GM23248 (cell line): Measurements from ENCODE around the gene SMS. TPM values are rescaled to one million over a fixed set of nuclear protein-coding genes. Genes with fewer than 3 reads are reported as not detected.

ENCODE experiments used
- DNase-seq: peaks from one replicate; pipeline ENCODE4 v3.0.0-alpha.2; 2015
- H2AFZ ChIP-seq: fragments of 200-600 bp; sonication (generic); 2 replicates; pipeline ENCODE4 v1.6.1; 2016; ENCODE audit warnings: antibody characterized with exemption
- H3F3A ChIP-seq: fragments of 200-600 bp; sonication (generic); 2 replicates; pipeline ENCODE4 v1.6.1; 2016; ENCODE audit warnings: mild to moderate bottlenecking, antibody characterized with exemption, mixed run types; ENCODE audit not compliant: insufficient read depth
- H3K27ac ChIP-seq: fragments of 200-600 bp; sonication (generic); 2 replicates; pipeline ENCODE4 v1.5.1; 2016; ENCODE audit warnings: mild to moderate bottlenecking
- H3K27me3 ChIP-seq: fragments of 200-600 bp; sonication (generic); replicated peaks from 2 replicates; pipeline ENCODE4 v1.6.1; 2016; ENCODE audit warnings: mild to moderate bottlenecking; ENCODE audit not compliant: insufficient read depth
- H3K36me3 ChIP-seq: fragments of 200-600 bp; sonication (generic); 2 replicates; pipeline ENCODE4 v1.6.1; 2016; ENCODE audit warnings: low read depth, mild to moderate bottlenecking
- H3K4me1 ChIP-seq: fragments of 200-600 bp; sonication (generic); 2 replicates; pipeline ENCODE4 v1.6.1; 2016; ENCODE audit warnings: mild to moderate bottlenecking; ENCODE audit not compliant: insufficient read depth
- H3K4me2 ChIP-seq: fragments of 200-600 bp; sonication (generic); one replicate; pipeline ENCODE4 v1.6.1; 2016; ENCODE audit warnings: mild to moderate bottlenecking; ENCODE audit not compliant: unreplicated experiment
- H3K4me3 ChIP-seq: fragments of 200-600 bp; sonication (generic); 2 replicates; pipeline ENCODE4 v1.5.1; 2016; ENCODE audit warnings: mild to moderate bottlenecking
- H3K79me2 ChIP-seq: fragments of 200-600 bp; sonication (generic); 2 replicates; pipeline ENCODE4 v1.6.1; 2016; ENCODE audit warnings: mild to moderate bottlenecking; ENCODE audit not compliant: insufficient read depth
- H3K9ac ChIP-seq: fragments of 200-600 bp; sonication (generic); 2 replicates; pipeline ENCODE4 v1.6.1; 2016; ENCODE audit warnings: mild to moderate bottlenecking
- H3K9me2 ChIP-seq: fragments of 200-600 bp; sonication (generic); 2 replicates; pipeline ENCODE4 v1.6.1; 2016; ENCODE audit warnings: mixed run types, mild to moderate bottlenecking, moderate library complexity; ENCODE audit not compliant: insufficient read depth
- H3K9me3 ChIP-seq: fragments of 200-600 bp; sonication (generic); one replicate; pipeline ENCODE4 v1.6.1; 2017; ENCODE audit warnings: low read depth
- H4K20me1 ChIP-seq: fragments of 200-600 bp; sonication (generic); 2 replicates; pipeline ENCODE4 v1.6.0; 2016; ENCODE audit not compliant: insufficient read depth
- EZH2 ChIP-seq: fragments of 200-600 bp; sonication (generic); IDR thresholded peaks from 2 replicates; pipeline ENCODE4 v1.6.1; 2018; ENCODE audit warnings: antibody characterized with exemption, mild to moderate bottlenecking; ENCODE audit not compliant: insufficient read depth, poor library complexity, severe bottlenecking
- EZH2phosphoT487 ChIP-seq: fragments of 200-600 bp; sonication (generic); IDR thresholded peaks from 2 replicates; pipeline ENCODE4 v1.6.1; 2018; ENCODE audit warnings: antibody characterized with exemption, moderate library complexity, mild to moderate bottlenecking, low read depth; ENCODE audit not compliant: insufficient read depth
- WGBS, 2 experiments: methylation state at CpG; one replicate each; pipeline ENCODE4 v1.1.6; 2015 to 2017; ENCODE audit warnings: low lambda C conversion rate in 2 of 2, low coverage in 1 of 2; ENCODE audit errors: missing lambda C conversion rate in 2 of 2; 5-methylcytosine and 5-hydroxymethylcytosine counted together
- in situ Hi-C: fragments of 300-500 bp; cut with MboI; formaldehyde crosslinking; loops from 2 replicates; pipeline ENCODE4 v1.15.0; 2020
- polyA plus RNA-seq: library from polyadenylated mRNA; unstranded; fragments of >200 nt; fragmentation: Nextera tagmentation; extraction: Ambion mirVana; gene quantifications from 2 replicates; pipeline ENCODE4 v1.2.1, GENCODE V29; 2016
- total RNA-seq: library from RNA; depleted of rRNA; stranded (reverse); fragments of >200 nt; shearing (Covaris generic); gene quantifications from 2 replicates; pipeline ENCODE4 v1.2.3, GENCODE V29; 2014

The SMS gene
- total and polyA plus RNA-seq, 2 experiments from 2014 or later: 156 to 162 TPM

DNA sequence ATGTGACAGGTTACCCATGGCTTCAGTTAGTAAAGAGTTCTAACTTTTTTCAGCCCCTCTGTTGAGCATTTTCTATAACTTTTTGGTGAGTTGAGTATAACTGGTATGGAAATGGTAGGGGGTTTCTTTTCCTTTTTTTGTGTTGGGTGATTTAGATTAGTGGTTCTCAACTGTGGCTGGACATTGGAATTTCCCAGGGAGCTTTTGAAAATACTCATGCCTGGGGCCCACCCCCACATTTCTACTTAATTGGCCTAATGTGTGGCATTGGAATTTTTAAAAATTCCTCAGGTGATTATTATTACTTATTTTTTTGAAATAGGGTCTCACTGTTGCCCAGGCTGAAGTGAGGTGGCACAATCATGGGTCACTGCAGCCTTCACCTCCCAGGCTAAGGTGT lies 21.9 kb downstream of the SMS start:
- DNase-seq: no peak
- Histone ChIP-seq H3K4me3 (no peak overlapping the region), H3F3A (0 out of 2 replicates have a peak, but pooled peaks cover 6% of the 10 kb centered on the region), H3K9ac (no peak overlapping the region), H2AFZ (no peak overlapping the region), H3K9me3 (no peaks in the 10 kb centered on the region), H3K27ac (no peak overlapping the region), H3K36me3 (no peaks in the 10 kb centered on the region), H3K4me2 (no peak overlapping the region), H3K9me2 (no peaks in the 10 kb centered on the region), H3K79me2 (peaks cover 99% of the 10 kb centered on the region), H4K20me1 (no peaks in the 10 kb centered on the region; the same call in 1 of the 2 replicates), H3K4me1 (peaks cover 36% of the 10 kb centered on the region), H3K27me3 (no peaks in the 10 kb centered on the region)
- TF ChIP-seq EZH2: no peak
- TF ChIP-seq EZH2phosphoT487: no peak
- in situ Hi-C loops: loop anchor here (25.0 kb wide), 1 partner anchor 1450 kb away; no protein-coding TSS in a partner anchor

DNA sequence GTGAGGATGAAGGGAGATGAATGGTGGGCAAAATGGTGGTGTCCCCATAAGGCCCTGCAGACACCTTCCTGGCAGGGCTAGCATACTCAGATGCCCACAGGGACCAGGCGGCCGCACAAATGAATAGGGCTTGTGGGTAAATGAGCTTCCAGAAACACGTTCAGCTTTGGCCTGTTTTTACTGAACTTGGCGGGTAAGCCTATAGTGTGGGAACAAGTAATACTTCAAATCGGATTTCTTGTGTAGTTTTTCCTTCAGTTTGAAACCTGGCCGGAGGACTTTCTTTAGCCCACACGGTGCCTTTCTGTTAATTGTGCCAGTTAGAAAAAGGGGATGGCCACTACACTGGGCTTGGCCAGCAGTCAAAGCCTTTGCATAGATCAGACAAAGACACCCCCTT lies 22.8 kb downstream of the SMS start:
- Histone ChIP-seq H3K79me2 (peaks cover 99% of the 10 kb centered on the region), H4K20me1 (no peaks in the 10 kb centered on the region; the same call in 1 of the 2 replicates), H3K27ac (peak overlapping the region; percentile 58), H3K27me3 (no peaks in the 10 kb centered on the region), H3K4me2 (peak overlapping the region; percentile 51), H3K9me2 (no peaks in the 10 kb centered on the region), H3K9ac (no peak overlapping the region), H3K4me1 (peaks cover 36% of the 10 kb centered on the region), H2AFZ (no peak overlapping the region), H3K36me3 (no peaks in the 10 kb centered on the region), H3K9me3 (no peaks in the 10 kb centered on the region), H3F3A (0 out of 2 replicates have a peak, but pooled peaks cover 6% of the 10 kb centered on the region), H3K4me3 (0 out of 2 replicates have a peak overlapping the region, but pooled peaks have one; percentile 20)
- TF ChIP-seq EZH2 (no peak), EZH2phosphoT487 (no peak)
- DNase-seq: no peak
- 15 to 28% methylated on average over 7 of the region's 7 CpGs for WGBS, 2 experiments
- in situ Hi-C loops: loop anchor here (25.0 kb wide), 1 partner anchor 1451 kb away; no protein-coding TSS in a partner anchor

DNA sequence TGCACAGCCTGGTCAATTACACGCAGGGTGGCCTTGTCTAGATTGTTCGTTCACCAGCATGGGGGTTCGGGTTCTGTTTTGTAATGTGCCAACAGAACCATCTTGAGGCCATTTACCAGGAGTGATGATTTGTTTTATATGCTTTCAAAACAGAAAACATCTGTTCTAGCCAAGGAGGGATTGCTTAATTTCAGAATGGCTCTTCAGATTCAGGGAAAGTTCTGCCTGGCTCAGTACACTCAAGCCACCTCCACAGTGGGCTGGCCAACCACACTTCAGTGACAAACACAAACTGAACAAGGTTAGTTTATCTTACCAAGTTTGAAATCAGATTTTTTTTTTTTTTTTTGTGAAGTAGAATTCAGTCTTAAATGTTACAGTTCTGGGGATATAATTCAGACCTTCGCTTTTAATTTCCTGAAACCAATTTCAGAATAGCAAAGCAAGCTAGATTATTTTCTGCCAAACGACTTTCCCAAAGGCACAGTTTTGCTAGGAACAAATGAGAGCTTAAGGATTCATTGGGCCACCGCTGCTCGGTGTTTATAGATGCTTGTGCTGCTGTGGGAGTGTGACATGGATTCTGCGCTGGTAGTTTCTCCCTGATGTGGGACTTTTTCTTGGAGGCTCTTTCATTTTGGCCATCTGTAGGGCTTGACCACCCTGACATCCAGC lies 23.4 kb downstream of the SMS start:
- Histone ChIP-seq H3K27ac (peak overlapping the region; percentile 58), H3K4me1 (peaks cover 36% of the 10 kb centered on the region), H3K27me3 (no peaks in the 10 kb centered on the region), H3F3A (0 out of 2 replicates have a peak, but pooled peaks cover 6% of the 10 kb centered on the region), H4K20me1 (no peaks in the 10 kb centered on the region; the same call in 1 of the 2 replicates), H3K9me3 (no peaks in the 10 kb centered on the region), H3K36me3 (no peaks in the 10 kb centered on the region), H3K4me2 (peak overlapping the region; percentile 51), H3K79me2 (peaks cover 99% of the 10 kb centered on the region), H3K9ac (peak overlapping the region; percentile 33), H3K9me2 (no peaks in the 10 kb centered on the region), H2AFZ (no peak overlapping the region), H3K4me3 (peak overlapping the region; percentile 20; the same call in 1 of the 2 replicates)
- WGBS, 2 experiments: 10 to 29% methylated on average over 5 to 7 of the region's 8 CpGs
- in situ Hi-C loops: loop anchor here (25.0 kb wide), 1 partner anchor 1452 kb away; no protein-coding TSS in a partner anchor
- peak; percentile 69 for DNase-seq
- TF ChIP-seq EZH2 (no peak), EZH2phosphoT487 (no peak)

DNA sequence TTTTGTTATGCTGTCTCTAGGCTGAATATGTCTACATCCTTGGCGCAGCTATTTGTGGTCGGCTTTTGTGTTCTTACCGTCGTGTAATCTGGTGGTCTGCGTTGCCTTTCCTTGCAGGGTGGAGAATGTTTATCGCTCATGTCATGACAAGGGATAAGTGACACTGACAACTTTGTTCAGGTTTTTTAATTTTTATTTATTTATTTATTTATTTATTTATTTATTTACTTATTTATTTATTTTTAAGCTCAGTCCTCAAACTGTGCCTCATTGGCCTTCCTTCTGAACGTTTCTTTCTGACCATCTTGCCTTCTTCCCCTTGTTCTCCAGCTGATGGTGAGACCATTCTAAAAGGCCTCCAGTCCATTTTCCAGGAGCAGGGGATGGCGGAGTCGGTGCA lies 26.4 kb downstream of the SMS start:
- TF ChIP-seq EZH2phosphoT487 (no peak), EZH2 (no peak)
- no peak overlapping the region for H2AFZ ChIP-seq
- in situ Hi-C loops: loop anchor here (25.0 kb wide), 1 partner anchor 1455 kb away; no protein-coding TSS in a partner anchor
- H3K9me3 ChIP-seq: no peaks in the 10 kb centered on the region
- no peaks in the 10 kb centered on the region for H3K9me2 ChIP-seq
- peaks cover 24% of the 10 kb centered on the region for H3K4me1 ChIP-seq
- peaks cover 99% of the 10 kb centered on the region for H3K79me2 ChIP-seq
- no peak for DNase-seq
- H3K4me3 ChIP-seq: no peak overlapping the region
- no peak overlapping the region for H3K9ac ChIP-seq
- no peaks in the 10 kb centered on the region for H3K27me3 ChIP-seq
- H4K20me1 ChIP-seq: no peaks in the 10 kb centered on the region
- H3K36me3 ChIP-seq: no peaks in the 10 kb centered on the region
- no peak overlapping the region for H3K4me2 ChIP-seq
- H3K27ac ChIP-seq: no peak overlapping the region
- WGBS, 2 experiments: 88 to 91% methylated on average over 9 of the region's 9 CpGs
- 0 out of 2 replicates have a peak, but pooled peaks cover 6% of the 10 kb centered on the region for H3F3A ChIP-seq
